ENCODE data around the gene KIAA0232.

The KIAA0232 gene

DNA sequence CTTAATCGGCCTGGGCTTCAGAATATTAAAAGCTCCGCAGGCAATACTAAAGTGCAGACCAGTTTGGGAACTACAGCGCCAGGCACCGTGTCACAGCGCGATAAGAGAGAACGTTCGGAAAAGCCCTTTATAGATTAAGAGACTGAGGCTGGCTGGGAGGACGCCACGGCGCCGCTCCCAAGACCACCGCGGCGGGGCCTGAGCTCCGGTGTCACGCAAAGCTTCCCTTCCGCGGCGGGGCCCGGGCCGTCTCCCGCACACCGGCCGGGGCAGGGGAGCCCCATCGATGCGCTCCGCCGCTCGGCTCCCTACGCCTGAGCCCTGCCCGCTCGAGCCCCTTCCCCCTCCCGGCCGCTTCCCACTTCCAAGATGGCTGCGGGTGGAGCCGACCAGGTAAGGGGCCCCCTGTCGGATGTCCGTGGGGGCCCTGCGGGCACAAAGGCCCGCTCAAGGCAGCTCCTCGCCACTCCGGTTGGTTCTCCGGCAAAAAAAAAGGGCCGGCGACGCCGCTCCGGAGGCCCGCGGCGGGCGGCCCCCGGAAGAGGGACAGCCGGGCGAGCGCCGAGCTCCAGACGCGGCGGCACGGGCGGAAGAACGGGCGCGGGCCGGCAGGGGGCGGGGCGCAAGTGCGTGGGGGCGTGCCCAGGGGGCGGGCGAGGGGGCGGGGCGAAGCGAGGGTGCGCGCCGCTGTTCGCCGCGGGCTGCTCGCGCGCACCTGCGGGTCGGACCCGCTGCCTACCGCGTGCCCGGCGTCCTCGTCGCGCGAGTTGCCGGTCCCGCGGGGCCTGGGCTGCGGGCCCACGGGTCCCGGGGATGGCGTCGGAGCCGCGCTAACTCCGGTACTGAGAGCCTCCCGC lies 126.8 kb downstream of the KIAA0232 start, which contains the start of gene TBC1D14:
Gene TBC1D14 (plus strand): TSS at position 714 of the 857 bp plus-strand sequence. CDS start 13,564 bp downstream, outside the sequence.
- peak; percentile 97 for ATAC-seq
- TF ChIP-seq BACH2 (CRISPR knock-in tag; IDR thresholded peaks at IDR 0.05; ENCODE audit: borderline replicate concordance): no peak
- no peak for TF ChIP-seq ZNF8 (CRISPR knock-in tag; IDR thresholded peaks at IDR 0.05)
- TF ChIP-seq, protein P1, sequence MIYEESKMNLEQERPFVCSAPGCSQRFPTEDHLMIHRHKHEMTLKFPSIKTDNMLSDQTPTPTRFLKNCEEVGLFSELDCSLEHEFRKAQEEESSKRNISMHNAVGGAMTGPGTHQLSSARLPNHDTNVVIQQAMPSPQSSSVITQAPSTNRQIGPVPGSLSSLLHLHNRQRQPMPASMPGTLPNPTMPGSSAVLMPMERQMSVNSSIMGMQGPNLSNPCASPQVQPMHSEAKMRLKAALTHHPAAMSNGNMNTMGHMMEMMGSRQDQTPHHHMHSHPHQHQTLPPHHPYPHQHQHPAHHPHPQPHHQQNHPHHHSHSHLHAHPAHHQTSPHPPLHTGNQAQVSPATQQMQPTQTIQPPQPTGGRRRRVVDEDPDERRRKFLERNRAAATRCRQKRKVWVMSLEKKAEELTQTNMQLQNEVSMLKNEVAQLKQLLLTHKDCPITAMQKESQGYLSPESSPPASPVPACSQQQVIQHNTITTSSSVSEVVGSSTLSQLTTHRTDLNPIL (CRISPR knock-in tag; IDR thresholded peaks at IDR 0.05; ENCODE audit: low read depth): no peak
- no peak for TF ChIP-seq ESRRG (CRISPR knock-in tag; IDR thresholded peaks at IDR 0.05)
- TF ChIP-seq, protein P2, sequence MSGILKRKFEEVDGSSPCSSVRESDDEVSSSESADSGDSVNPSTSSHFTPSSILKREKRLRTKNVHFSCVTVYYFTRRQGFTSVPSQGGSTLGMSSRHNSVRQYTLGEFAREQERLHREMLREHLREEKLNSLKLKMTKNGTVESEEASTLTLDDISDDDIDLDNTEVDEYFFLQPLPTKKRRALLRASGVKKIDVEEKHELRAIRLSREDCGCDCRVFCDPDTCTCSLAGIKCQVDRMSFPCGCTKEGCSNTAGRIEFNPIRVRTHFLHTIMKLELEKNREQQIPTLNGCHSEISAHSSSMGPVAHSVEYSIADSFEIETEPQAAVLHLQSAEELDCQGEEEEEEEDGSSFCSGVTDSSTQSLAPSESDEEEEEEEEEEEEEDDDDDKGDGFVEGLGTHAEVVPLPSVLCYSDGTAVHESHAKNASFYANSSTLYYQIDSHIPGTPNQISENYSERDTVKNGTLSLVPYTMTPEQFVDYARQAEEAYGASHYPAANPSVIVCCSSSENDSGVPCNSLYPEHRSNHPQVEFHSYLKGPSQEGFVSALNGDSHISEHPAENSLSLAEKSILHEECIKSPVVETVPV (CRISPR knock-in tag; IDR thresholded peaks at IDR 0.05): no peak
- TF ChIP-seq TCF4 (CRISPR knock-in tag; IDR thresholded peaks at IDR 0.05; ENCODE audit: borderline replicate concordance): no peak
- TF ChIP-seq, protein P3, sequence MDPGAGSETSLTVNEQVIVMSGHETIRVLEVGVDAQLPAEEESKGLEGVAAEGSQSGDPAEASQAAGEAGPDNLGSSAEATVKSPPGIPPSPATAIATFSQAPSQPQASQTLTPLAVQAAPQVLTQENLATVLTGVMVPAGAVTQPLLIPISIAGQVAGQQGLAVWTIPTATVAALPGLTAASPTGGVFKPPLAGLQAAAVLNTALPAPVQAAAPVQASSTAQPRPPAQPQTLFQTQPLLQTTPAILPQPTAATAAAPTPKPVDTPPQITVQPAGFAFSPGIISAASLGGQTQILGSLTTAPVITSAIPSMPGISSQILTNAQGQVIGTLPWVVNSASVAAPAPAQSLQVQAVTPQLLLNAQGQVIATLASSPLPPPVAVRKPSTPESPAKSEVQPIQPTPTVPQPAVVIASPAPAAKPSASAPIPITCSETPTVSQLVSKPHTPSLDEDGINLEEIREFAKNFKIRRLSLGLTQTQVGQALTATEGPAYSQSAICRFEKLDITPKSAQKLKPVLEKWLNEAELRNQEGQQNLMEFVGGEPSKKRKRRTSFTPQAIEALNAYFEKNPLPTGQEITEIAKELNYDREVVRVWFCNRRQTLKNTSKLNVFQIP (CRISPR knock-in tag; IDR thresholded peaks at IDR 0.05; ENCODE audit: borderline replicate concordance, low read depth): no peak
- no peak for TF ChIP-seq ZNF565 (CRISPR knock-in tag; conservative IDR thresholded peaks at IDR 0.05; ENCODE audit: low read depth)
- TF ChIP-seq PPARA (CRISPR knock-in tag; IDR thresholded peaks at IDR 0.05; ENCODE audit: borderline replicate concordance): no peak
- no peak for TF ChIP-seq ARNTL (CRISPR knock-in tag; IDR thresholded peaks at IDR 0.05; ENCODE audit: borderline replicate concordance, low read depth)
- no peak for TF ChIP-seq RARB (CRISPR knock-in tag; IDR thresholded peaks at IDR 0.05)
- TF ChIP-seq GLIS3 (CRISPR knock-in tag; IDR thresholded peaks at IDR 0.05): no peak
- TF ChIP-seq ZNF70 (CRISPR knock-in tag; IDR thresholded peaks at IDR 0.05): no peak
- no peak for TF ChIP-seq ZFP3 (CRISPR knock-in tag; IDR thresholded peaks at IDR 0.05)
- TF ChIP-seq, protein P4, sequence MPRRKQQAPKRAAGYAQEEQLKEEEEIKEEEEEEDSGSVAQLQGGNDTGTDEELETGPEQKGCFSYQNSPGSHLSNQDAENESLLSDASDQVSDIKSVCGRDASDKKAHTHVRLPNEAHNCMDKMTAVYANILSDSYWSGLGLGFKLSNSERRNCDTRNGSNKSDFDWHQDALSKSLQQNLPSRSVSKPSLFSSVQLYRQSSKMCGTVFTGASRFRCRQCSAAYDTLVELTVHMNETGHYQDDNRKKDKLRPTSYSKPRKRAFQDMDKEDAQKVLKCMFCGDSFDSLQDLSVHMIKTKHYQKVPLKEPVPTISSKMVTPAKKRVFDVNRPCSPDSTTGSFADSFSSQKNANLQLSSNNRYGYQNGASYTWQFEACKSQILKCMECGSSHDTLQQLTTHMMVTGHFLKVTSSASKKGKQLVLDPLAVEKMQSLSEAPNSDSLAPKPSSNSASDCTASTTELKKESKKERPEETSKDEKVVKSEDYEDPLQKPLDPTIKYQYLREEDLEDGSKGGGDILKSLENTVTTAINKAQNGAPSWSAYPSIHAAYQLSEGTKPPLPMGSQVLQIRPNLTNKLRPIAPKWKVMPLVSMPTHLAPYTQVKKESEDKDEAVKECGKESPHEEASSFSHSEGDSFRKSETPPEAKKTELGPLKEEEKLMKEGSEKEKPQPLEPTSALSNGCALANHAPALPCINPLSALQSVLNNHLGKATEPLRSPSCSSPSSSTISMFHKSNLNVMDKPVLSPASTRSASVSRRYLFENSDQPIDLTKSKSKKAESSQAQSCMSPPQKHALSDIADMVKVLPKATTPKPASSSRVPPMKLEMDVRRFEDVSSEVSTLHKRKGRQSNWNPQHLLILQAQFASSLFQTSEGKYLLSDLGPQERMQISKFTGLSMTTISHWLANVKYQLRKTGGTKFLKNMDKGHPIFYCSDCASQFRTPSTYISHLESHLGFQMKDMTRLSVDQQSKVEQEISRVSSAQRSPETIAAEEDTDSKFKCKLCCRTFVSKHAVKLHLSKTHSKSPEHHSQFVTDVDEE (CRISPR knock-in tag; IDR thresholded peaks at IDR 0.05): no peak
- TF ChIP-seq, protein P5, sequence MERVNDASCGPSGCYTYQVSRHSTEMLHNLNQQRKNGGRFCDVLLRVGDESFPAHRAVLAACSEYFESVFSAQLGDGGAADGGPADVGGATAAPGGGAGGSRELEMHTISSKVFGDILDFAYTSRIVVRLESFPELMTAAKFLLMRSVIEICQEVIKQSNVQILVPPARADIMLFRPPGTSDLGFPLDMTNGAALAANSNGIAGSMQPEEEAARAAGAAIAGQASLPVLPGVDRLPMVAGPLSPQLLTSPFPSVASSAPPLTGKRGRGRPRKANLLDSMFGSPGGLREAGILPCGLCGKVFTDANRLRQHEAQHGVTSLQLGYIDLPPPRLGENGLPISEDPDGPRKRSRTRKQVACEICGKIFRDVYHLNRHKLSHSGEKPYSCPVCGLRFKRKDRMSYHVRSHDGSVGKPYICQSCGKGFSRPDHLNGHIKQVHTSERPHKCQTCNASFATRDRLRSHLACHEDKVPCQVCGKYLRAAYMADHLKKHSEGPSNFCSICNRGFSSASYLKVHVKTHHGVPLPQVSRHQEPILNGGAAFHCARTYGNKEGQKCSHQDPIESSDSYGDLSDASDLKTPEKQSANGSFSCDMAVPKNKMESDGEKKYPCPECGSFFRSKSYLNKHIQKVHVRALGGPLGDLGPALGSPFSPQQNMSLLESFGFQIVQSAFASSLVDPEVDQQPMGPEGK (CRISPR knock-in tag; IDR thresholded peaks at IDR 0.05; ENCODE audit: borderline replicate concordance): no peak
- TF ChIP-seq OSR1 (CRISPR knock-in tag; IDR thresholded peaks at IDR 0.05): no peak
- TF ChIP-seq ZC3H10 (CRISPR knock-in tag; IDR thresholded peaks at IDR 0.05): no peak
- TF ChIP-seq CSDC2 (CRISPR knock-in tag; IDR thresholded peaks at IDR 0.05): no peak
- no peak for TF ChIP-seq ISL1 (CRISPR knock-in tag; IDR thresholded peaks at IDR 0.05)

DNA sequence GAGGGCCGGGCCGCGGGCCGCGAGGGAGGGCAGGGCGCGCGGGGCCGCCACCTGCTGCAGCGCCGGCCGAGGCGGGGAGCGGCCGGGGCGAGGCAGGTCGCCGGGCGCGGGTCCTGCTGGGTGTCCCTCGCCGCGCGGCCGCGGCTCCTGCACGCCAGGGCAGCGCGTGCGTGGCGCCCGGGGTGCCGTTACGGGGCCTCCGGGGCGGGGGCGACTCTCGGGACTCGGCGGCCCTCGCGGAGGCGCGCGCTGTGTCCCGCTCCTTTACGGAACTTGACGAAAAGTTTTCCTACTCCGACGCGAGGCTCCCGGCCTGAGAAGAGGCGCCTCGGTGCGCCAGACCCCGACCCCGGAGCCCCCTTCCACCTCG lies 127.4 kb downstream of the KIAA0232 start:
- no peak; the same call in 2 of the 3 replicates for ATAC-seq
- TF ChIP-seq RARB (CRISPR knock-in tag; IDR thresholded peaks at IDR 0.05) (no peak), ZFP30 (CRISPR knock-in tag; IDR thresholded peaks at IDR 0.05) (no peak), PPARA (CRISPR knock-in tag; IDR thresholded peaks at IDR 0.05; ENCODE audit: borderline replicate concordance) (no peak), ESRRG (CRISPR knock-in tag; IDR thresholded peaks at IDR 0.05) (no peak), BACH2 (CRISPR knock-in tag; IDR thresholded peaks at IDR 0.05; ENCODE audit: borderline replicate concordance) (no peak), TOX (CRISPR knock-in tag; IDR thresholded peaks at IDR 0.05; ENCODE audit: borderline replicate concordance) (no peak), ZC3H10 (CRISPR knock-in tag; IDR thresholded peaks at IDR 0.05) (no peak), CSDC2 (CRISPR knock-in tag; IDR thresholded peaks at IDR 0.05) (no peak), ZNF565 (CRISPR knock-in tag; conservative IDR thresholded peaks at IDR 0.05; ENCODE audit: low read depth) (no peak), ZNF8 (CRISPR knock-in tag; IDR thresholded peaks at IDR 0.05) (no peak), ZFP3 (CRISPR knock-in tag; IDR thresholded peaks at IDR 0.05) (no peak), TCF4 (CRISPR knock-in tag; IDR thresholded peaks at IDR 0.05; ENCODE audit: borderline replicate concordance) (no peak)
- TF ChIP-seq, protein P3 (CRISPR knock-in tag; IDR thresholded peaks at IDR 0.05; ENCODE audit: borderline replicate concordance, low read depth): no peak
- TF ChIP-seq, protein P5 (CRISPR knock-in tag; IDR thresholded peaks at IDR 0.05; ENCODE audit: borderline replicate concordance): no peak
- TF ChIP-seq, protein P1 (CRISPR knock-in tag; IDR thresholded peaks at IDR 0.05; ENCODE audit: low read depth): no peak

All from SK-N-SH treated with all-trans-retinoic acid at 6 μM for 48 hours (cell line).